NCI-H82 treated with DMSO at 0.1 percent for 48 hours (cell line): ENCODE results near the gene NPTX1.

Experiments used
- DNase-seq: peaks from one replicate; lab custom pipeline; 2025; ENCODE audit not compliant: unreplicated experiment; lab: John Stamatoyannopoulos, UW

The NPTX1 gene

DNA sequence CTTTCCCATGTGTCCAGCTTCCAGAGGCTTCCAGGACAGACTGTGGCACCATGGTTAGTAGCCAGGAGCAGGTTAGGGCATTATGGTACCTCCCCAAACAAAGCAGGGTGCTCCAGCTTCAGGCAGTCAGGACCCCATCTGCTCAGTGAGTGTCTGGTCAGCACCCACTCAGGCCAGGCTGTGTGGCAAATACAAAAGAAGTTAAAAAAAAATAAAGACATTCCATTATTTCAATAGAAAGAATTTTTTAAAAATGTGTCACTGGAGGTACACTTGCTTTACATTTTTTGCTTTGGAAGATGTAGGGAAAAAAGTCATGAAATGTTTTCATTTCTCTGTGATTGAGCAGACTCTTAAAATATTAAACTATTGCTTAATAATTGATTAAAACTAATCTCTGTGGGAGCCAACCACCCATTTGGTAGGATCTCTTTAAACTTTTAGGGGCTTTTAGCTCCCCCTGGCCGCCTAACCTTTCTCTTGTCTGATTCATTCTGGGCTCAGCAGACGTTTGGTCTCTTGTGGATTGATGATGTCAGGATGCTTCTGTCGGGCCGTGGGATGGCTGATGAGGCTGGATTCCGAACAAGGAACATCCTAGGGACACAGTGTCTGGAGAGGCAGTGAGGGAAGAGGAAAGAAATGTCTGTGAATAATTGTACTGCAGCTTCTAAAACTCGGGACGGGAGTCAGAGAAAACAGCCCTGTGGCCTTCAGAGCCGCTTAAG, 28.4 kb upstream of the NPTX1 start:
- DNase-seq, result no peak

DNA sequence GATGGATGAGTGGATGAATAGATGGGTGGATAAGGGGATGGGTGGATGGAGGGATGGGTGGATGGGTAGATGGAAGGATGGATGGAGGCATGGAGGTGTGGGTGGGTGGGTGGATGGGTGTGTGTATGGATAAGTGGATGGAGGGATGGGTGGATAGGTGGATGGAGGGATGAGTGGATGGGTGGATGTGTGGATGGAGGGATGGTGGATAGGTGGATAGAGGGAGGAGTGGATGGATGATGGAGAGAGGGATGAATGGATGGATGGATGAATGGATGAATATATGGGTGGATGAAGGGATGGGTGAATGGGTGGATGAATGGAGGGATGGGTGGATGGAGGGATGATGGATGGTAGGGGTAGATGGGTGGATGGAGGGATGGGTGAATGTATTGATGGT, 27.5 kb upstream of the NPTX1 start:
- no peak for DNase-seq

DNA sequence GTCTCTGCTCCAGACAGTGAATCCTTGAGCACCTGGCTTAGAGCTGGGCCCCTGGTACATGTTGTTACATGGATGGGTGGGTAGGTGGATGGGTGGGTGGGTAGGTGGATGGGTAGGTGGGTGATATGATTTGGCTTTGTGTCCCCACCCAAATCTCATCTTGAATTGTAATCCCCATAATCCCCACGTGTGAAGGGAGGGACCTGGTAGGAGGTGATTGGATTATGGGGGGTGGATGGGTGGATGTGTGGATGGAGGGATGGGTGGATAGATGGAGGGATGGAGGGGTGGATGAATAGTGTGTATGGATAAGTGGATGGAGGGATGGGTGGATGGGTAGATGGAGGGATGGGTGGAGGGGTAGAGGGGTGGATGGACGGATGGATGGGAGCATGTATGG, 26.6 kb upstream of the NPTX1 start:
- DNase-seq, result no peak

DNA sequence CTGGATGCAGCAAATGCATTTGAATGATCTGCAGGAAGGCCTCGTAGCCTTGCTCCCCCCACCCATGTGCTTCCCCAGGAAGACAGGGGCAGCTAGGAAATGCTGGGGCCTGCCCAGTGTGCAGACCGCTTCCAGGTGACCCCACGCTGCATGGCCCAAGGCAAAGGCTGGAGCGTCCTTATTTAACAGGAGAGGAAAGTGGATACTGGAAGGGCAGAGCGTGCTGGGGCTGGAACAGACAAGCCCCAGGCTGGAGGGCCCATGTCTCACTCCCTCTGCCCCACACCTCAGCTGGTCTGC, 26.1 kb upstream of the NPTX1 start:
- DNase-seq, result no peak

DNA sequence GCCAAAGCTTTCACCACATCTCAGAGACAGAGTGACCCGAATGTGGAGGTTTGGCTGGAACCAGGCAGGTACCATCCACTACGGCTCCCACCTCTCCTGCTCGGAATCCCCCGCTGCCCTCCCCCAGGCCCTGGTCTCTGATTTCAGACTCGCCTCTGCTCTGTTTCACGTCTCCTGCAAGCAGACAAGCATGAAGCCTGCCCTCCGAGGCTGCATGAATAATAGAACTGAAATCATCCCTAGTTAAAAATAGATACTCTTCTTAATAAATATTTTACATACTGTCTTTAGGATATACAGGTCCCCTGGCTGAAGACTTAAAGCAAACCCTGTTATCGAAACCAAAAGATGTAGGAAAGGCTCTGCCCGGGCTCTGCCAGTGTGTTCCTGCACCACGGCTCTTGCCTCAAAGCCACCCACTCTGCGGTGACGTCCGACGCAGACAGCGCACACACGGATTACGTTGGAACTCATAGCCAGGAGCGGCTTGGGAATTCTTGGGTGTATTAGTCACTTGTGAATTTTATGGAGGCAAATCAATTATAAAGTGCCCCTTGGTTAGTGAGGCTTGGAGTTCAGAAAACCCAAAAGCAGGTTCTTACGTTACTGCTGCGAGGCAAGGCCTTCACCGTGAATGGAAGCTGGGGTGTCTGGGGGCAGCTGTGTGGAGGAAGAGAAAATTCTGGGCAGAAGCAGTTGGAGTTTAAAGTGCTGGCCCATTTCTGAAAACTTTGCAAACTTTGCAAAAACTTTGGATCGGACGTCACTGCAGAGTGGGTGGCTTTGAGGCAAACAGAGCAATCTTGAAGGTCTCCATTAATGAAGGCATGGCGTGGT, 25.6 kb upstream of the NPTX1 start:
- DNase-seq, result no peak

DNA sequence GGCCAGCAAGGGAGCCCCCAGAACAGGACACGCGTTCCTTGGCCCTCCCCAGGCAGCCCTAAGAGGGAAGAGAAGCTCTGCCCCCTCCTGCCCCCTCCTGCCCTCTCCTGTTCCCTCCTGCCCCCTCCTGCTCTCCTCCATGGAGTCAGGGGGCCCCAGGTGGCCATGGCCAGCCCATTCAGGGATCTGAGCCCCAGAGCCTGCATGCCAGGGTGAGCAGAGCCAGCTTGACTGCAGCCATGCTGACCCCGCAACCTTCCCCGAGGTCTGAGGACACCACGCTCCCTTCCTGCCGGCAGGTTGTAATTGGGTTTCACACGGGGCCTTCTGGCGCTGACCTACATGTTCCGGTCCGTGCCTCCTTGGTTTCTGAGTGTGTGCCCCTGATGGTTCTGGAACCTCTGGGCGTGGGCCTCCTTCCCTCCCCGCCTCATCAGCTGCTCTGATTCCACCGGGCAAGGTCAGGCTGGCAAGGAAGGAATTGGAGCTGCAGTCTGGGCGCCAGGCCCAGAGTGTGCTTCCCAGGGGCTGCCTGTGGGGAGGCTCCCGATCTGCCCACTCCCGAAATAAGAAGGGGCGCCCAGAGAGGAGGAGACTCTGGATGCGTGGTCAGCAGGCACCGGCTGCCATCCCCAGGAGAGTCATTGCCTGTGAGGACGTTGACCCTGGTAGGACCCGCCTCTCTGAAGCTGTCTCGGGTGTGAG, 23.7 kb upstream of the NPTX1 start:
- no peak for DNase-seq

DNA sequence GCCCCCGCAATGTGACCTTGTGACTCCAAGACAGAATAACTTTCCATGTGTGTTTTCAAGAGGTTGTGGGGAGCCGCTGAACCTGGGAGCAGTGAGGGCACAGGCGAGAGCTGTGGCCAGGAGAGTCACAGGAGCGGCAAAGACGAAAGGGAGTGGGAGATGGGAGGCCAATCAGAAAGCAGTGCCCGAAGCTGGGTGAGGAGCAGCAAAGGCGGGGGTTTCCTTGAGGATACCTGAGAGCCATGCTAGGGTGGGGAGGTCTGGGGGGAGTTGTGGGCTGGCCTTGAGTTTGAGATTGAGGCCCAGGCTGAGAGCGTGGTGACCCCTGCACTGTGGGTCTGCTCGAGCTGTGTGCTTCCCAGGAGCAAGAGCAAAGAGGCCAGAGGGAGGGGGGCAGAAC, 23.2 kb upstream of the NPTX1 start:
- no peak for DNase-seq

DNA sequence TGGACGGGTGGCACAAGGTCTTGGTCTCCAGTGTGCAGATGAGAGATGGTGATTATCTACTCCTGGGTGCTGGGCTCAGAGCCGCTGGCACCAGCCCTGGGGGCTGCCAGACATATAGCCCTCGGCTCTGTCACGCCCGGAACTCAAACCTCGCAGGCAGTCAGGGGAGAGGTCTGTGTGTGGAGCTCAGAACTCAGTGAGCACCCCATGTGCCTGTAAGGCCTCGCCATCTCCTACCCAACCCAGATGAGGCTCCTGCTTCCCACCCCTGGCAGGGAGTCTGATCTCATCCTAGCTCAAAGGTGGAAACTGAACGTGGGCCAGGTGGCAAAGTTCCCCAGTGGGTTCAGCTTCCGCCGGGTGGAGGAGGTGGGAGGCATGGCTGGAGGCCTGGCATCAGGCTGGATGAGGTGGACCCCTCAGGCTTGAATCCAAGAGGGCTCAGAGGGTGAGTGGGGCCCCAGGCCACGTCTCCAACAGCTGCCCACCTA, 22.6 kb upstream of the NPTX1 start:
- no peak for DNase-seq

DNA sequence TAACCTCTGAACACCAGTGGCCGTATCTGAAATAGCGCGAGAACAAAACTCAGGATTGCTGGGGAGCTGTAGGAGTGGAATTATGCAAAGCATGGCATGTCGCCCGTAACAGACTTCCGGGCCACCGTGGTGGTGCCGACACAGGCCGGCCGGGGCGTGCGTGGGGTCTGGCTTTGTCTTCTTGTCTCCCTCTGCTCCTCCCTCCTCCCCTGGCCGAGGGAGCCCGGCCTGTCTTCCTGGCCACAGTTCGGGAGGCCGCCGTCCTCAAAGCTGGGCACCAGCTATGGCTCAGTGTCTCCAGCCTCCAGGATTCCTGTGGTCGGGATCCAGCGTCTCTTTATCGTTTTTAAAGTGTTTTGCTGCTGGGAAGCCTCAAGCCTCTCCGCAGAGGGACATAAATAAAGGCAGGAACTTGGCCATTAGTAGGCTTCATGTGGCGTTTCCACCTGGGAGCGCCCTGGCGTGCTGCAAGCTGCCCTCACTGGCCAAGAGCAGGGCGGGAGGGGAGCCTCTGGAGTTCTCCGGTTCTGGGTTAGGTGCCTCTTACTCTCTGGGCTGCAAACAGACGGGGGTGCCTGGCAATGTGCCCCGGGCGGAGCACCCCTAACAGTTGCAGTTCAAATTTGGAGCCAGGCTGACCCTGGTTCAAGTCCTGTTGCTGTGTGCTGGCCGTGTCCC, 22.0 kb upstream of the NPTX1 start:
- no peak for DNase-seq

DNA sequence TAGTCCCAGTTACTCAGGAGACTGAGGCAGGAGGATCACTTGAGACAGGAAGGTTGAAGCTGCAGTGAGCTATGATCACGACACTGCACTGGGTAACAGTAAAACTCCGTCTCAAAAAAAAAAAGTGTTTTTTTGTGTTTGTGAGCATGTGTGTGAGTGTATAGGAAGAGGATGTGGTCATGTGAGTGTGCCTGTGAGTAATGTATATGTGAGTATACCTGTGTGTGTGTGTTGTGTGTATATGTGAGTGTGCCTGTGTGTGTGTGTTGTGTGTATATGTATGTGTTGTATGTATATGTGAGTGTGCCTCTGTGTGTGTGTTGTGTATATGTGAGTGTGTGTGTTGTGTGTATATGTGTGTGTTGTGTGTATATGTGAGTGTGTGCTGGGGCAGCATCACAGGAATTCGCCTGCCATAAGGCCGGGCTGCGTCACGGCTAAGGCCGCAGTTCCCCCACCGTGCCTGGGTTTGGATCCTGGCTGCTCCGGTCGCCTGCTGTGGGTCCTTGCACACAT, 21.4 kb upstream of the NPTX1 start:
- no peak for DNase-seq

DNA sequence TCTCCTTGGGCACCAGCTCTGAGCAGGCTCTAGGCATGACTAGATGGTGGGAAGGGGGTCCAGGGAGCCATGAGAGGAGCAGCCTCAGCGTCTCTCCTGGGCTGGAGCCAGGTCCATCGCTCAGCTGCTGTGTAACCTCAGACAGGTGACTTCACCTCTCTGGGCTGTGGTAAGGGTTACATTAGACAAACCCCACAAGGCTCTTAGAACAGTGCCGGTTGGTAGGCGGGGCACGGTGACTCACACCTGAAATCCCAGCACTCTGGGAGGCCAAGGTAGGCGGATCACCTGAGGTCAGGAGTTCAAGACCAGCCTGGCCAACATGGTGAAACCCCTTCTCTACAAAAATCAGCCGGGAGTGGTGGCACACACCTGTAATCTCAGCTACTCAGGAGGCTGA, 18.1 kb upstream of the NPTX1 start:
- DNase-seq, result no peak

DNA sequence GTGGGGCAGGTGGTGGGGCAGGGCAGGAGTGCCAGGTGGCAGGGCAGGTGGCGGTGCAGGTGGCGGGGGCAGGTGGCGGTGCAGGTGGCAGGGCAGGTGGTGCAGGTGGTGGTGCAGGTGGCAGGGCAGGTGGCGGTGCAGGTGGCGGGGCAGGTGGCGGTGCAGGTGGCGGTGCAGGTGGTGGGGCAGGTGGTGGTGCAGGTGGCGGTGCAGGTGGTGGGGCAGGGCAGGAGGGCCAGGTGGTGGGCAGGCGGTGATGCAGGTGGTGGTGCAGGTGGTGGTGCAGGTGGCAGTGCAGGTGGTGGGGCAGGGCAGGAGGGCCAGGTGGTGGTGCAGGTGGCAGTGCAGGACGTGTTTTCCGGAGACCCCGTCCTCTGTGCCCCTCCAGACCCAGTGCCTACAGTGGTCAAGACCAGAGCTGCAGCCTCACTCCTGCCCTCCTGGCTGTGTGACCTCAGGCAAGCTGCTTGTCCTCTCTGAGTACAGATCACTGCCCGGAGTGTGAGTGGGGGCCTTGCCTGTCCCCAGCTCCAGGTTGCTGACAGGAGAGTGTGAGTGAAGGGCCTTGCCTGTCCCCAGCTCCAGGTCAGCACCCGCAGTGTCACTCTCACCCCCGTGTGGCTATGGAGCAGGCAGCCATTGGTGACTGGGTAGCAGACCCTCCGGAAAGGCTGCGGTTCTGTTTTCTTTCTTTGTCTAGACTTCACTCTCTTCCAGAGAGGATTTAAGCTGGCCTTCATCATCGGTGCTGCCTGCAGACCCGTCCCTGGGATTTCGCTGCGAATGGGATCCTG, 16.1 kb upstream of the NPTX1 start:
- DNase-seq, result no peak

DNA sequence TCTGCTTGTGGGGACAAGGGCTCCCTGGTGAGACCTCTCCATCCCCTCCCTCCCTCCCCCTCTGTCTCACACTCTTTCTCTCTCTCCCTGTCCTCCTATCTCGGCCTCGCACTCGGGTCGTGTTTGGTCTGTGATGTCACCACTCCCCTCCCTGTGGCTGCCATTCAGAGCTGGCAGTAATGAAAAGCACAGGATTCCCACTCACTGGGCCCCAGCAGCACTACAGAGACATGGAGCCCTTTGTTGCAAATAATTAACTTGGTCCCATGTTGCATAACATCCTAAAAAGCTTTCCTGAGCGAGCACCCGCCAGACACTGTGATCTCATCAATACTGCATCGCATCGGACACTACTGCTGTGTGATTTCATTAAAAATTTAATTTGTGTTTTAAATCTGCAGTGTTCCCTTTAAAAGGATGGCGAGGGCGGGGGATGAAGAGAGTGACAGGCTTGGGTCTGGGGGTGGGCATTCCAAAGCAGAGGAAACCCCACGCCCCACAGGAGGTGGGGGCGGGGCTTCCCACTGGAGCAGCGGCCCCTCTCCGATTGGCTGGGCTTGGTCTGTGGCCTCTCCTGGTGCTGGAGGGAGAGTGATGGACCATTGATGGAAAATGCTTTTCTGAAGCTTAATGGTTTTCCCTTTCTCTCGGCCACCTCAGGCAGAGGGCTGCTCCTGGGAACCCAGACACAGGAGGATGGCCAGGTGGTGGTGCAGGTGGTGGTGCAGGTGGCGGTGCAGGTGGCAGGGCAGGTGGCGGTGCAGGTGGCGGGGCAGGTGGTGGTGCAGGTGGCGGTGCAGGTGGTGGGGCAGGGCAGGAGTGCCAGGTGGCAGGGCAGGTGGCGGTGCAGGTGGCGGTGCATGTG, 15.3 kb upstream of the NPTX1 start:
- DNase-seq, result no peak

DNA sequence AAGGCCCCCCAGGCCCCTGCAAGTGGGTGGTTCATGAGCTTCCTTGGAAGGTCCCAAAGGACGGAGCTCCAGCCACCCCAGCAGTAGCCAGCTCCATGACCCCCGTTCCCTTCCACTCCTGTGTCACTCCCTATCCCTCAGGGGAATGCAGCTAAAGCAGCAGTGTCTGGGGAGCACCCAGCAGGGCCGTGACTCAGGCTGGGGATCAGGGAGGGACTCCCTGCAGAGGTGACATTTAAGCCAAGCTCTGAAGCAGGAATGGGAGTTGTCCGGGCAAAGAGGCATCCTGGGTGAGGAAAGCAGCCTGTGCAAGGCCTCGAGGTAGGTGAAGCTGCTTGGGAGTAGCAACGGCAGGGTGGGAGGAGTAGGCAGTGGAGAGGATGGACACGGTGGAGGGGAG, 11.1 kb upstream of the NPTX1 start:
- DNase-seq, result no peak

DNA sequence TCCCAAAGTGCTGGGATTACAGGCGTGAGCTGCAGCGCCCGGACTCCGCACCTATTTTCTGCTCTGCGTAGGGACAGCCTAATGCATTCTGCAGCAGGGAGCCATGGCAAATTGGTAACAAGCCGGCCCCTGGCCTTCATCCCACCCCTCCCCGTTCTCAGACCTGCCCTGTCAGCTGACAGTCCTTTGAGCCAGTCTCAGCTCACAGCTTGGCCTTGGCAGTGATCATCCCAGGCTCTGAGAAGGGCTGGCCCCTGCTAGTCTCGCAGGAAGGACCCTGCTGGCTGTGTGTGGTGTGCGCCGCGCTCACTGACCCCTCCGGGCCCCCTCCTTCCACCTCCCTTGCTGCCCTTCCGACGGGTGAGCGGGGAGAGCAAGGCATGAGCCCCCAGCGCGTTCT, 10.3 kb upstream of the NPTX1 start:
- DNase-seq, result peak; percentile 30

DNA sequence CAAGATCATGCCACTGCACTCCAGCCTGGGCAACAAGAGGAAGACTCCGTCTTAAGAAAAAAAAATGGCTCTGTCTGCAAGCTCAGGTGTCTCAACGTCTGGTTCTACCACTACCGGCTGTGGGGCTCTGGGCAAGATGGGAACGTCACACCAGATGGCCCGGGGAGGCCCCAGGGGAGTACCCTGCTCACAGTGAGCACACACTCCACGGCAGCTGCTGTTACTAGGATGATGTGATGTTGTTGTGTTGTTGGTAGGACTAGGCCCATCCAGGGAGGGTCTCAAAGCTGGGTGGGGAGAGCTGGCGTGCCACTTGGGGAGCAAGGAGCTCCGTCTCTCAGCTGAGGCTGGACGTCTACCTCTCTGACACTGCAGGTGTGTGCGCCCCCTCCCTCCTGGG, 9.4 kb upstream of the NPTX1 start:
- DNase-seq, result peak; percentile 94

DNA sequence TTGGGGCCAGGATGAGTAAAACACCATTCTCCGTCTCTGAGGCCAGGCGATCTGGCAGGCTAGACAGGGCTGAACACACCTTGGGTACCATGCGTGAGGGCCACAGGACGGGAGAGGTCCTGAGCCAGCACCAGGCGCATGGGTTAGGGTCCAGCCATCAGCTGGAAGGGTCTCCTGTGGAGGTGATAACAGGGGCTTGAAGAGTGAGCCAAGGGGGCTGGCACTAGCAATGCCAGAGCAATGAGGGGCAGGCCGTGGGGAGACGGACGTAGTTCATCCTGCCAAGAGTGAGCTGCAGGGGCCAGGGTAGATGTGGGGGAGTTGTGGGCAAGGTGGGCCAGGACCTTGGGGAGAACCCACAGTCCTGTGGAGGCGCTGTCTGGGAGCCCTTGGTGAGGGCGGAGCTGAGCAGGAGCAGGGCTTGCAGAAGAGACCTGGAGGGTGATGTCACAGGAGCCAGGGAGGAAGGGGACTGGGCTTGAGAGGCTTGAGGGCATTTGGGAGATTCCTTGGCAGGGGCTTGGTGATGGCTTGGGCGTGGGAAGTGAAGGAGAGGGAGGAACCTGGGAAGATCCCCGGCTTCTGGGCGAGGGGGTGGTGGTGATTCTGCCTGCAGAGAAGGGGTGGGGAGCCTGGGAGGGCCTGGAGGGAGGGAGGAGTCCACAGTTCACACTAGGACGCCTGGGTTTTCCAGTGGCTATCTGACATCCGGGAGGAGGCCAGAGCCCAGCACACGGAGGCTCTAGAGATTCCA, 6.3 kb upstream of the NPTX1 start:
- DNase-seq, result no peak

DNA sequence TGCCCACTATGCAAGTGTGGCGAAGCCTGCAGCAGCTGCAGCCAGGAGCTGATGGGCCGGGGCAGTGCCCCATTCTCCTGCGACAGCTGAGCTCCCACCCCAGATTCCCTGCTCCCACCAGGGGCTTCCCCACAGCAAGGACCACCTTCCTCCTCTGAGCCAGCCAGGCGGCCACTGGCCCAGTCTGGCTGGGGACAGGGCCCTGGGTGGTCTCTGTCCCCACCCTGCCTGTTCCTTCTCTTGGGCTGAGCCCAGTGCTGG, 5.6 kb upstream of the NPTX1 start:
- DNase-seq, result no peak
